GM18520 (cell line): ENCODE measurements around the gene TMEM121.
A peak's percentile ranks its signal among the peaks of the same experiment; 100 is the strongest.

Source experiments
- ATAC-seq: cut with Tn5 transposase; IDR thresholded peaks from one replicate; pipeline ENCODE4 v1.9.1; 2021; ENCODE audit not compliant: unreplicated experiment

Gene TMEM121

GRCh38 chr14:105486974-105487448, 39.4 kb upstream of the TMEM121 start:
- no peak for ATAC-seq

GRCh38 chr14:105487449-105487985, 38.9 kb upstream of the TMEM121 start:
- ATAC-seq = no peak

- ATAC-seq = no peak
These were observed 38.2 kb upstream of the TMEM121 start for GRCh38 chr14:105487986-105488777.

- no peak for ATAC-seq
These were observed 37.4 kb upstream of the TMEM121 start for GRCh38 chr14:105488781-105489541.

GRCh38 chr14:105489542-105490266, 36.7 kb upstream of the TMEM121 start:
- ATAC-seq = no peak

- no peak for ATAC-seq
These were observed 36.2 kb upstream of the TMEM121 start for GRCh38 chr14:105490267-105490571.

- ATAC-seq = peak; percentile 66
These were observed 35.6 kb upstream of the TMEM121 start, which contains the start of gene TEDC1 for GRCh38 chr14:105490572-105491365. TEDC1 (plus strand) TSS chr14:105491246; CDS start chr14:105491376, 130 bp downstream.

- ATAC-seq = peak; percentile 0
These were observed 34.9 kb upstream of the TMEM121 start for GRCh38 chr14:105491366-105491973.

- ATAC-seq = no peak
These were observed 34.1 kb upstream of the TMEM121 start for GRCh38 chr14:105492031-105492970.

- ATAC-seq = no peak
These were observed 33.2 kb upstream of the TMEM121 start for GRCh38 chr14:105492971-105493871.

- no peak for ATAC-seq
These were observed 32.3 kb upstream of the TMEM121 start for GRCh38 chr14:105493921-105494605.

- no peak for ATAC-seq
These were observed 31.8 kb upstream of the TMEM121 start for GRCh38 chr14:105494606-105494929.

GRCh38 chr14:105495101-105495989, 31.0 kb upstream of the TMEM121 start:
- no peak for ATAC-seq

- no peak for ATAC-seq
These were observed 30.2 kb upstream of the TMEM121 start for GRCh38 chr14:105495990-105496830.

- ATAC-seq = no peak
These were observed 29.4 kb upstream of the TMEM121 start for GRCh38 chr14:105496831-105497591.
